SK-N-SH treated with all-trans-retinoic acid at 6 μM for 48 hours (cell line): Measurements from ENCODE around the gene SGMS2.

ENCODE experiments used
- CREB5 ChIP-seq: fragments of 250-450 bp; sonication (Bioruptor Pico); IDR thresholded peaks from 2 replicates; pipeline ENCODE4 v1.5.1; 2020; ENCODE audit warnings: low read depth, mild to moderate bottlenecking, moderate library complexity
- CSRNP3 ChIP-seq: fragments of 250-450 bp; sonication (Bioruptor Pico); IDR thresholded peaks from 2 replicates; pipeline ENCODE4 v1.5.1; 2021; ENCODE audit warnings: mild to moderate bottlenecking, moderate library complexity
- ESRRG ChIP-seq: fragments of 250-450 bp; sonication (Bioruptor Pico); IDR thresholded peaks from 2 replicates; pipeline ENCODE4 v1.6.1; 2021; ENCODE audit warnings: mild to moderate bottlenecking
- OSR1 ChIP-seq: fragments of 250-450 bp; sonication (Bioruptor Pico); IDR thresholded peaks from 2 replicates; pipeline ENCODE4 v1.8.0; 2022; ENCODE audit warnings: moderate library complexity, mild to moderate bottlenecking, inconsistent platforms
- PATZ1 ChIP-seq: fragments of 250-450 bp; sonication (Bioruptor Pico); IDR thresholded peaks from 2 replicates; pipeline ENCODE4 v1.8.0; 2020; ENCODE audit warnings: mild to moderate bottlenecking, moderate library complexity, borderline replicate concordance
- PPARA ChIP-seq: fragments of 250-450 bp; sonication (Bioruptor Pico); IDR thresholded peaks from 2 replicates; pipeline ENCODE4 v1.5.0; 2020; ENCODE audit warnings: mild to moderate bottlenecking, borderline replicate concordance
- RARB ChIP-seq: fragments of 250-450 bp; sonication (Bioruptor Pico); IDR thresholded peaks from 2 replicates; pipeline ENCODE4 v1.8.0; 2021; ENCODE audit warnings: mild to moderate bottlenecking, moderate library complexity
- SNAI2 ChIP-seq: fragments of 250-450 bp; sonication (Bioruptor Pico); IDR thresholded peaks from 2 replicates; pipeline ENCODE4 v1.5.0; 2020; ENCODE audit warnings: mild to moderate bottlenecking, moderate library complexity
- TOX ChIP-seq: fragments of 250-450 bp; sonication (Bioruptor Pico); IDR thresholded peaks from 2 replicates; pipeline ENCODE4 v1.8.0; 2021; ENCODE audit warnings: mild to moderate bottlenecking, moderate library complexity, borderline replicate concordance
- TSHZ2 ChIP-seq: fragments of 250-450 bp; sonication (Bioruptor Pico); IDR thresholded peaks from 2 replicates; pipeline ENCODE4 v1.5.0; 2020; ENCODE audit warnings: mild to moderate bottlenecking, moderate library complexity
- ZC3H10 ChIP-seq: fragments of 250-450 bp; sonication (Bioruptor Pico); IDR thresholded peaks from 2 replicates; pipeline ENCODE4 v1.5.1; 2021; ENCODE audit warnings: mild to moderate bottlenecking, moderate library complexity
- ZFP3 ChIP-seq: fragments of 250-450 bp; sonication (Bioruptor Pico); IDR thresholded peaks from 2 replicates; pipeline ENCODE4 v1.5.0; 2020; ENCODE audit warnings: mild to moderate bottlenecking, moderate library complexity
- ZFP30 ChIP-seq: fragments of 450-650 bp; formaldehyde crosslinking; IDR thresholded peaks from 2 replicates; pipeline ENCODE4 v1.5.0; 2022; ENCODE audit warnings: mild to moderate bottlenecking, moderate library complexity
- ZNF70 ChIP-seq: fragments of 450-650 bp; formaldehyde crosslinking; IDR thresholded peaks from 2 replicates; pipeline ENCODE4 v1.5.0; 2020; ENCODE audit warnings: mild to moderate bottlenecking, moderate library complexity

- no peak for TF ChIP-seq ZFP3
- no peak for TF ChIP-seq ZFP30 (CRISPR knock-in tag)
- TF ChIP-seq RARB (CRISPR knock-in tag): no peak
- TF ChIP-seq CREB5 (CRISPR knock-in tag): no peak
- no peak for TF ChIP-seq OSR1 (CRISPR knock-in tag)
- no peak for TF ChIP-seq ZNF70 (CRISPR knock-in tag)
- TF ChIP-seq PPARA: no peak
- TF ChIP-seq SNAI2 (CRISPR knock-in tag): no peak
- no peak for TF ChIP-seq ESRRG (CRISPR knock-in tag)
- TF ChIP-seq PATZ1: no peak
- TF ChIP-seq TOX (CRISPR knock-in tag): no peak
- no peak for TF ChIP-seq CSRNP3 (CRISPR knock-in tag)
- TF ChIP-seq TSHZ2: no peak
- TF ChIP-seq ZC3H10 (CRISPR knock-in tag): no peak
These were observed 68.7 kb downstream of the SGMS2 start for GRCh38 chr4:107893171-107894137.
